Posterior vena cava (tissue), 2 donors: Measurements from ENCODE around the gene NALCN. TPM values are rescaled to one million over a fixed set of nuclear protein-coding genes. Genes with fewer than 3 reads are reported as not detected.

Source experiments
- DNase-seq: peaks from one replicate; pipeline ENCODE4 v3.0.0-alpha.2; 2020; ENCODE audit warnings: low spot score
- intact Hi-C, 2 donors: fragments of 100-400 bp; cut with DNase I; formaldehyde crosslinking; loops; one replicate each; pipeline versions ENCODE4 v1.14.1 to v1.14.2; 2022 to 2023
- total RNA-seq, 2 donors: library from RNA; stranded (reverse); fragmentation: NEBNext Ultra II Directional; extraction: Animal tissue kit (Norgen Biotek cat#: 25700); gene quantifications; one replicate each; pipeline ENCODE4 v1.2.1, GENCODE V29; 2021
- donor health status: DM: yes; HTN: yes; CAD: no.
- donor health status: DM: yes; HTN: yes; CAD: no.

NALCN gene
- total RNA-seq, 2 donors from 2014 or later: 17.0 to 18.9 TPM

- intact Hi-C loops: no loop called here
- DNase-seq: no peak
Observed at GRCh38 chr13:101179021-101179420, 237.3 kb downstream of the NALCN start.

DNA sequence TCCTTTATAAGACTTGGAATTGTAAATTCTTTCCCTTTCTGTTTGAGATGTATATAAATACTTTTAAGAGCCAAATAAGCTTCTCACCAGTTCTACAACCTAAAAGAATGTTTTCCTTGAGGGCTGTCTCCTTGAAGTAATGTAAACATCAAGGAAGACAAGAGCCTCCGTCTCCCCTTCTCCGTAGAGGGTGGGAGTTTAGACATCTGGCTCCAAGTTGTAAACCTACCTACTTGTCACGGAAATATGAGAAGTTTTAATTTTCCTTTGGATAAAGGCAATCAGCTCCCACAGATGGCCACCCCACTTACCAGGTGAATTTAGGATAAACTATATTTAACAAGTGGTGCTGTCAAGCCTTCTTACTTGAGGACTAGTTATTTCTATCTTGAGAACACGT lies 237.9 kb downstream of the NALCN start:
- intact Hi-C loops: no loop called here

DNA sequence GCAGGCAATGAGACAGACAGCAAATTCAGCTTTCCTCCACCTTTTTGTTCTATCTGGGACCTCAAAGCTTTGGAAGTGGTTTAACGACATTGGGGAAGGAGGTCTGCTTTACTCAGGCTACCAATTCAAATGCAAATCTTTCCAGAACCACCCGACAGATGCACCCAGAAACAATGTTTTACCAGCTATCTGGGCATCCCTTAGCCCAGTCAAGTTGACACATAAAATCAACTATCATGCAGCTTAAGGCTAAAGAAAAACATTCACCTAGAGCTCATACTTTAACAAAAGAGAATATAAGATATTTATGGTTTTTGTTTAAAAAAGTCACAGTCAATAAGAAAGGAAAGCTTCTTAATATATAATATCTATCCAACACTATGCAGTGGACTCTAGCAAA lies 246.0 kb downstream of the NALCN start:
- DNase-seq: no peak
- intact Hi-C loops: no loop called here

More for the DNA sequence above, 237.9 kb downstream of the NALCN start:
- DNase-seq: no peak

- DNase-seq: no peak
- intact Hi-C loops: no loop called here
Observed at GRCh38 chr13:101157261-101157660, 259.0 kb downstream of the NALCN start.

DNA sequence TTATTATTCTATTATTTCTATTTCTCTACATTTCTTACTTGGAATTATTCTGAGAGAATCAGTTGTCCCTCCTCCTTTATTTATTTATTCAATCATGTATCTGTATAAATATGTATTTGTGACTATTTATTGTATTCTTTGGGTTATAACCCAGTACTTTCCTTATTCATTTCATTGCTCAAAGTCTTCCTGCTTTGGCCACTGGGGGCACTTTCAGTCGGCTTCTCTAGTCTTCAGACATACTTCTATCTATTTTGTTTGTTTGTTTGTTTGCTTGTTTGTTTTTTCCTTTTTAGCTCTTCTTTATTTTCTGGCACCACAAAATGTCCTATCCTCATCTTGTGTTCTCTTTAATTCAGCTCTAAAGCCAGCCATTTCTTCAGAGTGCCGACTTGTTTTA lies 260.4 kb downstream of the NALCN start:
- intact Hi-C loops: no loop called here
- no peak for DNase-seq

DNA sequence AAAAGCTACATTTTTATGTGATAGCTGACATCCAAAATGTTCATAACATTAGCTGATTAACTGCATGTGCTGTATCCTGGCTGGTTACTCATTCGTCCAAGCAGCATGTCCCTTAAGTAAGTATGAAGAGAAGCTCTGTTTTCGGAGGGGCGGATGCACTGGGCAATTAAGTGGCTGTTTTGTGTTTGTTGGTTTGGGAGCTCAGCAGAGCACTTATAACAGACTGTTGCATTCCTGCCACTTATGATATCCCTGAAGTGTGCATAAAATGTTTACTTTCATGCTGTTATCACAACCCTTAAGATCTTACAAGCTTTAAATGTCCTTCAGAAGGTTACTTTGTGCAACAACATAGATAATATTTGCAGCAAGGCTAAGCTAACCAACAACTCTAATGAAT lies 264.1 kb downstream of the NALCN start:
- intact Hi-C loops: no loop called here
- DNase-seq: no peak

GRCh38 chr13:101150998-101151397 lies 265.3 kb downstream of the NALCN start:
- intact Hi-C loops: no loop called here
- no peak for DNase-seq

- intact Hi-C loops: loop anchor here in 1 of 2 donors (10.0 kb wide), 1 partner anchor 325 kb away; no protein-coding TSS in a partner anchor
- no peak for DNase-seq
Observed at GRCh38 chr13:101149735-101150384, 266.4 kb downstream of the NALCN start.

DNA sequence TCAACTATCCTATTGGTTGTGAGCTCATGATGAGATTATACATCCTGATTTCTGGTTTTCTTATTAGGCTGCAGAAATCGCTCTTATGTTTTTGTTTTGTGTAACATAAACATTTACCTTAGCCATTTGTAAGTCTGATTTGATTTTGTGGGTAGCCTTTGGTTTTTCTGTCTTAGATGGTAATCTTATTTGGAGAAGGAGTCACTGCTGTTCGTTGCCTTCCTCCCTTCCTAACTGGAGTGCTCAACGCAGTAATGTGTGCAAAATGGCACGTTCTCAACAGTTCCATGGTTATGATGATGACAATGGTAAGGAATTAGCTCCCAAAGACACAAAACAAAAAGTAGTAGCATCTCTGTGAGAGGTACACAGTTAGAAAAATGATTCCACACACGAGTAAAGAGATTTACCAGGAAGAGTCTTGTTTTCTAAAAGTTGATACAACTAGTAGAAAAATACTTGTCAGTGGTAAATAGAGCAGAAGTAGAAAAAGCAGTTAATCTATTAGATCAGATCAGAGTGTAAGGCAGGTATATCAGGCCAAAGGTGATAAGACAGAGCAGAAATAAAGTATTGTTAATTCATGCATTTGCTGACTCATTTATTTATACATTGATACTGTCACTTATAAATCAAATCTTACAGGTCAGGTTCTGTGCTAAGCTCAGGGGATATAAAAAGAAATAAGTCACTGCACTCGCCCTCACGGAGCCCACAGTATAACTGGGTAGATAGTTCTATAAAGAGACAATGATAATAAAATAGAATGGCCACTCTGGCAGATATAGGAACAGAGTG lies 270.0 kb downstream of the NALCN start:
- no peak for DNase-seq
- intact Hi-C loops: loop anchor here in 1 of 2 donors (10.0 kb wide), 1 partner anchor 329 kb away; no protein-coding TSS in a partner anchor

DNA sequence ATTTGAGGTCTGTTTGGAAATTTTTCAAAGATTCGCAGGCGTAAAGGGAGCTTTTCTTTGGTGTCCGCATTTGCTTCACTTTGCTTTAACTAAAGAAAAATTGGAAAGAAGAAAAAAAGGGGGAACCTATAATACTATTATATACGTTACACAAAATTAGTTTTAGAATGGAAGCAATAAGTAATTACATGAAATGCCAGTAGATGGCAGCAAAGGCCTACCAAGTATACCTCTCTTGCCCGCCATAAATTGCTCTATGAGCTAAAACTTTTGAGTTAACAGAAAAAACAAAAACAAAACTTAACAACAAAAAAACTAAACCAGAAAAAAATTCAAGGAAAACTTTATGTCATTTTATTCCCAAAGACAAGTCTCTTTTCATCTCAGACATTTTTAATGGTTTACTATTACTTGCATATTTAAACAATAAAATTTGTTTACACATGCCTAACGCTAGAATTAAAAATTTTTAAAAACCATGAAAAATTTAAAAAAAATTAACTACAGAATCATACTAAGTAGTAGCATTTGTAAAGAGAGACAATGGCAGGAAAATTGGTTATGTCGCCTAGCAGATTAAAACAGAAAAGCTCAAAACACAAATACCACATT lies 271.4 kb downstream of the NALCN start:
- intact Hi-C loops: loop anchor here in 1 of 2 donors (10.0 kb wide), 1 partner anchor 330 kb away; no protein-coding TSS in a partner anchor

DNA sequence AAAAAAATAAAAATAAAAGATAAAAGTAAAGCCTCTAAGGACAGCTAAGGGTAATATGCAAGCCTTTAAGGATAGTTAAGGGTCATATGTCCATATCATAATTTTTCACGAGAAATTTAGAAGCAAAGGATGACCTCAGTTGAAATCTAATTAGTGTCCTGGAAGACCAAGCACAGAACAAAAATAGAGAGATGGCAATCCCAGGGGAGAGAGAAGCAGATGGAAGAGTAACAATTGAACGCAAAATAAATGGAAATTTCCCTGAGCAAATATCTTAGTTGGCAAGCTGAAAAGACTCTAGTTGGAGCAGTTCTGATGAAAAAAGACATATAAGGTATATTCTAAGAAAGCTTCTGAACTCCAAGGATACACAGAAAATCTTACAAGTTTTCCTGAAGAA lies 275.4 kb downstream of the NALCN start:
- intact Hi-C loops: loop anchor here in 1 of 2 donors (10.0 kb wide), 1 partner anchor 334 kb away; no protein-coding TSS in a partner anchor
- DNase-seq: no peak

More for the DNA sequence above, 271.4 kb downstream of the NALCN start:
- DNase-seq: no peak

- no peak for DNase-seq
- intact Hi-C loops: loop anchor here in 1 of 2 donors (10.0 kb wide), 1 partner anchor 335 kb away; no protein-coding TSS in a partner anchor
Observed at GRCh38 chr13:101140087-101140770, 276.1 kb downstream of the NALCN start.

DNA sequence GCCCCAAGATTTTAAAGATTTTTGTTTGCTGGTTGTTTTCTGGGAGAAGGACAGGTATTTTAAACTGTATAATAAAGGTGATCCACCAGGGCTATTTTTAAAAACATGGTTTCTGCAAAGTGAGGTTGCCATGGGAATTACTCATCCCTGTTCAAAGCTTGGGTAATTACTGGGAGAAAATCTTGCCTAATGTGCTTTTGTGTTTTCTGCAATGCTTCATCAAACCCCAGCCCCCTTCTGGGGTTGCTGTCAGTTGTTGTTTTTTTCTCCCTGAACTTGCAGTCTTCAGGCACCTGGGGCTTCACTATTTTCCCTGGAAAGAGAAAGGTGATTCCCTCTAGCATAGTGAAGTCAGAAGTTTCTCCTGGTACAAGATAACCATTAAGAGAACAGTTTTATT lies 277.2 kb downstream of the NALCN start:
- intact Hi-C loops: no loop called here

GRCh38 chr13:101127741-101128353 lies 288.5 kb downstream of the NALCN start:
- intact Hi-C loops: loop anchor here in 1 of 2 donors (5.0 kb wide), 1 partner anchor 1159 kb away; no protein-coding TSS in a partner anchor
- no peak for DNase-seq

More for the DNA sequence above, 277.2 kb downstream of the NALCN start:
- no peak for DNase-seq

DNA sequence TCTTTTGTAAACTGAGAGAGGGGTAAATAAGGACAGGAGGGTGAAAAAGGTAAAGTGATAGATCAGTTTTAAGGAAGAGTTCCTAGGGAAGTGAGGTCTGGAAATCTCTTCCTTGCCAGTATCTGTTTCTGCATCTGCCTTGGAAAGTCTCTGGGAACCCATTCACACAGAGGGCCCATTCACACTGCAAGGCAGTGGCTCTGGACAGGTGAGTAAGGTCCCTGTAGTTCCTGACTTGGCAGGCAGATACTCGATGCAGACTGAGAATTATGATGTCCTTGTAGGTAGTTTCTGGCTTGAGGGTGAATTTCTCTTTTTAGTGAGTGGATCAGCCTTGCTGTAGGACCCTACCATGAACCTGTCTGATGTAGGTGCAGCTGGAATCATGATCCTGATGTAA lies 293.3 kb downstream of the NALCN start:
- intact Hi-C loops: no loop called here
- no peak for DNase-seq

- intact Hi-C loops: no loop called here
- no peak for DNase-seq
Observed at GRCh38 chr13:101121608-101122007, 294.7 kb downstream of the NALCN start.

- DNase-seq: no peak
- intact Hi-C loops: no loop called here
Observed at GRCh38 chr13:101120007-101120406, 296.3 kb downstream of the NALCN start.

DNA sequence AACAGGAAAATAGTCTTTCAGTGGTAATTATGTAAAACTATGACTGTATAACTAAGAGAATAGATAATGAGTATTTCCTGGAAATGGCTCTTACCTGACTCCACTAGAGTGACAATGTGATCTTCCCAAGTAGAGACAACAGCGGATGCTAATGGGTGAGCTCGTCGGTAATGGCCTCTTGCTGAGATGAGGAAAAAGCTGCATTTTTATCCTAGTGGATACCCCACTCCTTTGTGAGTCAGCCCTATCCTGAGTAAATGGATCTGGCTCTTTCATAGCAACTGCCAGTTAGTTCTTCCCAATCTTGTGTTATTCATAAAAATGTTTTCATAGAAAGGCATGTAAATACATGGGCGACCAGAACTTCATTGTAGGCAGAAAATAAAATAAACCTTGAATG lies 299.5 kb downstream of the NALCN start:
- intact Hi-C loops: no loop called here
- DNase-seq: no peak

- intact Hi-C loops: no loop called here
- no peak for DNase-seq
Observed at GRCh38 chr13:101116341-101116740, 300.0 kb downstream of the NALCN start.
